SK-N-SH treated with all-trans-retinoic acid at 6 μM for 48 hours (cell line): ENCODE measurements around the gene MAST4.

Experiments
- ATAC-seq: fragments of 200-7000 bp; cut with Tn5 transposase; 3 replicates; pipeline ENCODE4 v1.9.1; 2020; ENCODE audit warnings: mild to moderate bottlenecking, moderate library complexity
- ARNTL ChIP-seq: fragments of 450-650 bp; formaldehyde crosslinking; IDR thresholded peaks from 2 replicates; pipeline ENCODE4 v1.5.0; 2020; ENCODE audit warnings: low read depth, mild to moderate bottlenecking, moderate library complexity, borderline replicate concordance
- BACH2 ChIP-seq: fragments of 250-450 bp; sonication (Bioruptor Pico); IDR thresholded peaks from 2 replicates; pipeline ENCODE4 v1.9.0; 2021; ENCODE audit warnings: mild to moderate bottlenecking, borderline replicate concordance
- CREB5 ChIP-seq: fragments of 250-450 bp; sonication (Bioruptor Pico); IDR thresholded peaks from 2 replicates; pipeline ENCODE4 v1.5.1; 2020; ENCODE audit warnings: low read depth, mild to moderate bottlenecking, moderate library complexity
- CSDC2 ChIP-seq: fragments of 250-450 bp; sonication (Bioruptor Pico); IDR thresholded peaks from 2 replicates; pipeline ENCODE4 v1.5.0; 2020; ENCODE audit warnings: mild to moderate bottlenecking, moderate library complexity
- ISL1 ChIP-seq: fragments of 250-450 bp; sonication (Bioruptor Pico); IDR thresholded peaks from 2 replicates; pipeline ENCODE4 v2.1.2; 2022; ENCODE audit warnings: mild to moderate bottlenecking, moderate library complexity
- OSR1 ChIP-seq: fragments of 250-450 bp; sonication (Bioruptor Pico); IDR thresholded peaks from 2 replicates; pipeline ENCODE4 v1.8.0; 2022; ENCODE audit warnings: moderate library complexity, mild to moderate bottlenecking, inconsistent platforms
- PATZ1 ChIP-seq: fragments of 250-450 bp; sonication (Bioruptor Pico); IDR thresholded peaks from 2 replicates; pipeline ENCODE4 v1.8.0; 2020; ENCODE audit warnings: mild to moderate bottlenecking, moderate library complexity, borderline replicate concordance
- RARB ChIP-seq: fragments of 250-450 bp; sonication (Bioruptor Pico); IDR thresholded peaks from 2 replicates; pipeline ENCODE4 v1.8.0; 2021; ENCODE audit warnings: mild to moderate bottlenecking, moderate library complexity
- TCF4 ChIP-seq: fragments of 250-450 bp; sonication (Bioruptor Pico); IDR thresholded peaks from 2 replicates; pipeline ENCODE4 v1.8.0; 2021; ENCODE audit warnings: mild to moderate bottlenecking, moderate library complexity, borderline replicate concordance
- TOX ChIP-seq: fragments of 250-450 bp; sonication (Bioruptor Pico); IDR thresholded peaks from 2 replicates; pipeline ENCODE4 v1.8.0; 2021; ENCODE audit warnings: mild to moderate bottlenecking, moderate library complexity, borderline replicate concordance
- TSHZ2 ChIP-seq: fragments of 250-450 bp; sonication (Bioruptor Pico); IDR thresholded peaks from 2 replicates; pipeline ENCODE4 v1.5.0; 2020; ENCODE audit warnings: mild to moderate bottlenecking, moderate library complexity
- ZC3H10 ChIP-seq: fragments of 250-450 bp; sonication (Bioruptor Pico); IDR thresholded peaks from 2 replicates; pipeline ENCODE4 v1.5.1; 2021; ENCODE audit warnings: mild to moderate bottlenecking, moderate library complexity
- ZFP3 ChIP-seq: fragments of 250-450 bp; sonication (Bioruptor Pico); IDR thresholded peaks from 2 replicates; pipeline ENCODE4 v1.5.0; 2020; ENCODE audit warnings: mild to moderate bottlenecking, moderate library complexity
- ZFP30 ChIP-seq: fragments of 450-650 bp; formaldehyde crosslinking; IDR thresholded peaks from 2 replicates; pipeline ENCODE4 v1.5.0; 2022; ENCODE audit warnings: mild to moderate bottlenecking, moderate library complexity
- ZNF70 ChIP-seq: fragments of 450-650 bp; formaldehyde crosslinking; IDR thresholded peaks from 2 replicates; pipeline ENCODE4 v1.5.0; 2020; ENCODE audit warnings: mild to moderate bottlenecking, moderate library complexity
- ZNF8 ChIP-seq: fragments of 450-650 bp; formaldehyde crosslinking; IDR thresholded peaks from 2 replicates; pipeline ENCODE4 v1.5.0; 2020; ENCODE audit warnings: mild to moderate bottlenecking, moderate library complexity
- TF ChIP-seq, protein P1 (sequence below): fragments of 250-450 bp; sonication (Bioruptor Pico); IDR thresholded peaks from 2 replicates; pipeline ENCODE4 v1.8.0; 2021; ENCODE audit warnings: low read depth, mild to moderate bottlenecking, moderate library complexity, borderline replicate concordance
- TF ChIP-seq, protein P2 (sequence below): fragments of 250-450 bp; sonication (Bioruptor Pico); IDR thresholded peaks from 2 replicates; pipeline ENCODE4 v1.5.1; 2021; ENCODE audit warnings: mild to moderate bottlenecking, moderate library complexity

MAST4 gene

DNA sequence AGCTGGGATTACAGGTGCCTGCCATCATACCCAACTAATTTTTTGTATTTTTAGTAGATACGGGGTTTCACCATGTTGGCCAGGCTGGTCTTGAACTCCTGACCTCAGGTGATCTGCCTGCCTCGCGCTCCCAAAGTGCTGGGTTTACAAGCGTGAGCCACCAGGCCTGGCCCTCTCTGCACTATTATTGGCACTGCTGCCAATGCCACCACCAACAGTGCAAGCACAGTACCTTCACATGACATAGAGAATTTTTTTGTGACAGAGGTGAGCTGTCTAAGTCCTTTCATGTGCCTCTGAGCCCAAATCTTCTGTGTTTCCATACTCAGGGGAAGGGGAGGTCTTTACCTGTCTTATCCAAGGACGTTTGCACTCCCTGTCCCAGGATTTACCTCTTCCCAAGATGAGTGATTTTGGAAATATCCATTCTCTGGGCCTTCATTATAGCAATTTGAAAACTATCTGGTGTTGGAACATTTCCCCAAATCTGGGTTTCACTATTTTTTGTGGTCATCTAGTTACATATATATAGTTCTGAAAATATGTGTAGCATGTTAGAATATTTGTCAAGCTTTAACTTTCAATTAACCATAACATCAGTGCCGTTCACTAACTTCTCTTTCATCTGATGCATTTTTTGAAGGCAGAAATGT lies 605.8 kb downstream of the MAST4 start:
- TF ChIP-seq ZFP3 (CRISPR knock-in tag) (no peak), ZNF8 (CRISPR knock-in tag) (no peak), ISL1 (no peak), ZC3H10 (CRISPR knock-in tag) (no peak), ARNTL (CRISPR knock-in tag) (no peak), CREB5 (CRISPR knock-in tag) (no peak), RARB (CRISPR knock-in tag) (no peak), PATZ1 (CRISPR knock-in tag) (no peak), CSDC2 (no peak), ZFP30 (CRISPR knock-in tag) (no peak), ZNF70 (CRISPR knock-in tag) (no peak)
- TF ChIP-seq, protein P1, sequence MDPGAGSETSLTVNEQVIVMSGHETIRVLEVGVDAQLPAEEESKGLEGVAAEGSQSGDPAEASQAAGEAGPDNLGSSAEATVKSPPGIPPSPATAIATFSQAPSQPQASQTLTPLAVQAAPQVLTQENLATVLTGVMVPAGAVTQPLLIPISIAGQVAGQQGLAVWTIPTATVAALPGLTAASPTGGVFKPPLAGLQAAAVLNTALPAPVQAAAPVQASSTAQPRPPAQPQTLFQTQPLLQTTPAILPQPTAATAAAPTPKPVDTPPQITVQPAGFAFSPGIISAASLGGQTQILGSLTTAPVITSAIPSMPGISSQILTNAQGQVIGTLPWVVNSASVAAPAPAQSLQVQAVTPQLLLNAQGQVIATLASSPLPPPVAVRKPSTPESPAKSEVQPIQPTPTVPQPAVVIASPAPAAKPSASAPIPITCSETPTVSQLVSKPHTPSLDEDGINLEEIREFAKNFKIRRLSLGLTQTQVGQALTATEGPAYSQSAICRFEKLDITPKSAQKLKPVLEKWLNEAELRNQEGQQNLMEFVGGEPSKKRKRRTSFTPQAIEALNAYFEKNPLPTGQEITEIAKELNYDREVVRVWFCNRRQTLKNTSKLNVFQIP (CRISPR knock-in tag): no peak
- no peak for ATAC-seq

GRCh38 chr5:67202828-67203227 lies 606.6 kb downstream of the MAST4 start:
- TF ChIP-seq CSDC2 (no peak), ISL1 (no peak), PATZ1 (CRISPR knock-in tag) (no peak), TSHZ2 (CRISPR knock-in tag) (no peak), ZFP30 (CRISPR knock-in tag) (no peak)
- TF ChIP-seq, protein P2, sequence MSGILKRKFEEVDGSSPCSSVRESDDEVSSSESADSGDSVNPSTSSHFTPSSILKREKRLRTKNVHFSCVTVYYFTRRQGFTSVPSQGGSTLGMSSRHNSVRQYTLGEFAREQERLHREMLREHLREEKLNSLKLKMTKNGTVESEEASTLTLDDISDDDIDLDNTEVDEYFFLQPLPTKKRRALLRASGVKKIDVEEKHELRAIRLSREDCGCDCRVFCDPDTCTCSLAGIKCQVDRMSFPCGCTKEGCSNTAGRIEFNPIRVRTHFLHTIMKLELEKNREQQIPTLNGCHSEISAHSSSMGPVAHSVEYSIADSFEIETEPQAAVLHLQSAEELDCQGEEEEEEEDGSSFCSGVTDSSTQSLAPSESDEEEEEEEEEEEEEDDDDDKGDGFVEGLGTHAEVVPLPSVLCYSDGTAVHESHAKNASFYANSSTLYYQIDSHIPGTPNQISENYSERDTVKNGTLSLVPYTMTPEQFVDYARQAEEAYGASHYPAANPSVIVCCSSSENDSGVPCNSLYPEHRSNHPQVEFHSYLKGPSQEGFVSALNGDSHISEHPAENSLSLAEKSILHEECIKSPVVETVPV (CRISPR knock-in tag): no peak
- ATAC-seq: no peak

GRCh38 chr5:67203701-67204074 lies 607.5 kb downstream of the MAST4 start:
- ATAC-seq: no peak
- no peak for TF ChIP-seq TOX (CRISPR knock-in tag)
- no peak for TF ChIP-seq ZC3H10 (CRISPR knock-in tag)

DNA sequence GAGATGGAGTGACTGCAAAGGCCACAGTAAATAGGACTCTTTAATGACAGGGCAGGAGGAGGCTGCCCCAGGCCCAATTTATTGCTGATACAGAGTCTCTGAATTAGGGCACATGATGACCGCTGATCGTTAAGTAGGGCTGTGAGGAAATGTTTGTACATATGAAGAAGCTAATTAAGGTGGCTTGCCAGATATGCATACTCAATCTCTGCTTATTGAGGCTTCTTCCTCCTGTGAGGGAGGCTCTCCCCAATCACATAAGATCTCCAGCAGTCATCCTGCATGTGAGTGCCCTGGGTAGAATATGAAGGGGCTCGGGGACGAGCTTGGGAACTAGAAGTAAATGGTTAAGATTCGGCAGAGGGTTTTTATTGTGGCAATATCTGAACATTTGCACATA lies 608.6 kb downstream of the MAST4 start:
- ATAC-seq: no peak
- TF ChIP-seq PATZ1 (CRISPR knock-in tag): no peak
- TF ChIP-seq RARB (CRISPR knock-in tag): no peak
- TF ChIP-seq OSR1 (CRISPR knock-in tag): no peak
- no peak for TF ChIP-seq CREB5 (CRISPR knock-in tag)
- TF ChIP-seq ARNTL (CRISPR knock-in tag): no peak
- no peak for TF ChIP-seq BACH2
- TF ChIP-seq ZFP3 (CRISPR knock-in tag): no peak
- no peak for TF ChIP-seq TOX (CRISPR knock-in tag)
- TF ChIP-seq, protein P1 (CRISPR knock-in tag): no peak
- no peak for TF ChIP-seq TCF4 (CRISPR knock-in tag)
